IPS-20b (cell line): ENCODE measurements around the gene RFTN2.
"Not testable (repeated sequence)": the region's sequence is repeated elsewhere in the genome, so short reads cannot be mapped to it uniquely, and the experiment has no call there.

Experiments used
- H3K27ac ChIP-seq: one replicate; pipeline ENCODE4 v1.5.1; 2013; ENCODE audit warnings: low read length
- H3K27me3 ChIP-seq: 2 replicates; pipeline ENCODE4 v1.6.1; 2013; ENCODE audit warnings: mild to moderate bottlenecking, low read length, inconsistent platforms; ENCODE audit not compliant: insufficient read depth
- H3K36me3 ChIP-seq: 2 replicates; pipeline ENCODE4 v1.6.1; 2013; ENCODE audit warnings: low read depth, mild to moderate bottlenecking, inconsistent platforms, low read length, moderate library complexity; ENCODE audit not compliant: insufficient read depth
- H3K4me1 ChIP-seq: 2 replicates; pipeline ENCODE4 v1.6.1; 2013; ENCODE audit warnings: mild to moderate bottlenecking, control low read depth, inconsistent platforms, low read length, moderate library complexity; ENCODE audit not compliant: insufficient read depth
- H3K4me3 ChIP-seq: 2 replicates; pipeline ENCODE4 v1.5.1; 2013; ENCODE audit warnings: mild to moderate bottlenecking, low read length, inconsistent platforms
- H3K9ac ChIP-seq: 2 replicates; pipeline ENCODE4 v1.6.1; 2013; ENCODE audit warnings: low read depth, mild to moderate bottlenecking, inconsistent platforms, low read length, moderate library complexity
- H3K9me3 ChIP-seq: 2 replicates; pipeline ENCODE4 v1.6.1; 2013; ENCODE audit warnings: mild to moderate bottlenecking, low read depth, low read length, inconsistent platforms; ENCODE audit not compliant: insufficient read depth

The RFTN2 gene

DNA sequence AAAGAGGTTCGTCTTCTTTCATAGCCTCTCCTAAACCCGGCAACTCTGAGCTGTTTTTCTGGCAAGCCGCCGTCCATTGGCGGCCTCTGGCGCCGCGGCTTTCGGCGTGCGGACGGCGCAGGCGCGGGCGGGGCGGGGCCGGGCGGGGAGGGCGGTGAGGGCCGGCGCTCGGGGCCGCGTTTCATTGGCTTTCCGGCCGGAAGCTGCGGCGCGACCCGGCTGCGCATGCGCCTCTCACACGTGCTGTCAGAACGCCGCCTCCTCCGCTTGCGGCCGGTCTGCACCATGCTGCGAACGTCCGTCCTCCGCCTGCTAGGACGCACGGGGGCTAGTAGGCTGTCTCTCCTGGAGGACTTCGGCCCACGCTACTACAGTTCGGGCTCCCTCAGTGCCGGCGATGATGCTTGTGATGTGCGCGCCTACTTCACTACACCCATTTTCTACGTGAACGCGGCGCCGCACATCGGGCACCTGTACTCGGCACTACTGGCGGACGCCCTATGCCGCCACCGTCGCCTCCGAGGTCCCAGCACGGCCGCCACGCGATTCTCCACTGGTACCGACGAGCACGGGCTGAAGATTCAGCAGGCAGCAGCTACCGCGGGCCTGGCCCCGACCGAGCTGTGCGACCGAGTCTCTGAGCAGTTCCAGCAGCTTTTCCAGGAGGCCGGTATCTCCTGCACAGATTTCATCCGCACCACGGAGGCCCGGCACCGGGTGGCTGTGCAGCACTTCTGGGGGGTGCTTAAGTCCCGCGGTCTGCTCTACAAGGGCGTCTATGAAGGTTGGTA, 29.9 kb upstream of the RFTN2 start, which contains the start of gene MARS2:
Gene MARS2, plus strand, starts transcription at position 249 of the 791 bp plus-strand sequence. Its CDS starts 37 bp downstream, at position 286.
- Histone ChIP-seq H3K9me3 (no peaks in the 10 kb centered on the region), H3K4me3 (peak within 1 kb of the TSS; percentile 93), H3K27ac (peak within 1 kb of the TSS; percentile 94), H3K4me1 (peaks cover 26% of the 10 kb centered on the region), H3K27me3 (no peaks in the 10 kb centered on the region), H3K9ac (peak within 1 kb of the TSS; percentile 96; the same call in 1 of the 2 replicates), H3K36me3 (peaks cover 14% of the 10 kb centered on the region; the same call in 1 of the 2 replicates)

DNA sequence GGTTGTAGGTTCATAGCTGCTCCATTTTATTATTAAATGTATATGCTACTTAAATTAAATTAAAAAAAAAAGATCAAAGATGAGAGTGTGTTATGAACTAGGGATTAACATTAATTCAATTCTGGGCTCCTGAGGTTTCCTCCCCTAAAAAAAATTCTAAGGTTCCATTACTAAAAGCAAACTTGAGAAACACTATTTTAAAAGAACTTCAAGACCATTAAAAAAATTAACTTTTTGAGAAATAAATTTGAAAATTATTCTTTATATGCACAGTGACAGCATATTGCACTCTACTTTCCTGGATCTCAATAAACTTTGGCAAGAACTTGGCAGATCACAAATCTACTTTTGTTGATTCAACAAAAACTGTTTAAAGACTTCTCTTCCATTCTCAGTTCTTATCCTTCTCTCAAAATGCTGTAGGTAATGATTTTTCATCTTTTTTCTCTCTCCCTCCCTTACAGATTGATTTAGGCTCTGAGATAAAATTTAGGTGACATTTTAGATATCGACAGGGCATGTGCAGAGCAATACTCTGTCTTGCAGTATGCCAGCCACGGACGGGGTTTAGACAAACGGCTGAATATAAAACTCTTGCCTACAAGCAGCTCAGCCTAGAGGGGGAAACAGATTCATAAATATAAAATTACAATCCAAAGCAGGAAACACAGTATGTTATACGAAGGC, 29.2 kb upstream of the RFTN2 start:
- H3K27me3 ChIP-seq = no peaks in the 10 kb centered on the region
- no peaks in the 10 kb centered on the region for H3K9me3 ChIP-seq
- peaks cover 10% of the 10 kb centered on the region; the same call in 1 of the 2 replicates for H3K36me3 ChIP-seq
- peak overlapping the region; percentile 93 for H3K4me3 ChIP-seq
- peak overlapping the region; percentile 94 for H3K27ac ChIP-seq
- H3K9ac ChIP-seq = peak overlapping the region; percentile 96; the same call in 1 of the 2 replicates
- H3K4me1 ChIP-seq = peaks cover 26% of the 10 kb centered on the region

DNA sequence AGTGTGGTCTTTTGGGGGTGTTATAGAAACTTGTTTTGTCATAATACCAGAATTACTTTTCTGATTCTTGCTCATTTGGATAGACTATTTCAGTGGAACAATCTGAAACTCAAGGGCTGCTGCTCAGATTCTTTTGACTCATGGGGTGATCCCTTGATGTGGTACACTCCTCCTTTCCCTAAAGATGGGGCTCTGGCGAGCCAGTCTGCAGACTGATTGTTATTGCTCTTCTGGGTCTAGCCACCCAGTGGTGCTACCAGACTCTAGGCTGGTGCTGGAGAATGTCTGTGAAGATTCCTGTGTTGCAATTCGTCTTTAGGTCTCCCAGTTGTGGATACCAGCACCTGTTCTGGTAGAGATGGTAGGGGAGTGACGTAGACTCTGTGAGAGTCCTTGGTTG, 25.6 kb upstream of the RFTN2 start:
- no peak overlapping the region for H3K4me3 ChIP-seq
- no peaks in the 10 kb centered on the region for H3K36me3 ChIP-seq
- H3K4me1 ChIP-seq = peaks cover 8% of the 10 kb centered on the region; the same call in 1 of the 2 replicates
- H3K9ac ChIP-seq = no peak overlapping the region
- H3K27me3 ChIP-seq = no peaks in the 10 kb centered on the region
- H3K27ac ChIP-seq = no peak overlapping the region
- no peaks in the 10 kb centered on the region for H3K9me3 ChIP-seq

DNA sequence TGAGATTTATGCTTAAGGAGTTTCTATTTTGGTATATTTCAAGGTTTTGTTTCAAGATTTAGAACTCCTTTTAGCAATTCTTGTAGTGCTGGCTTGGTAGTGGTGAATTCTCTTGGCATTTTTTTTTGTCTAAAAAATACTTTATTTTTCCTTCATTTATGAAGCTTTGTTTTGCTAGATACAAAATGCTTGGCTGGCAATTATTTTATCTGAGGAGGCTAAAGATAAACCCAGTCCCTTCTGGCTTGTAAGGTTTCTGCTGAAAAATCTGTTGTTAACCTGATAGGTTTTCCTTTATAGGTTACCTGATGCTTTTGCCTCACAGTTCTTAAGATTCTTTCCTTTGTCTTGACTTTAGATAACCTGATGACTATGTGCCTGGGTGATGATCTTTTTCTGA, 24.3 kb upstream of the RFTN2 start:
- H3K4me1 ChIP-seq, H3K4me3 ChIP-seq, H3K9ac ChIP-seq, H3K27ac ChIP-seq, H3K9me3 ChIP-seq, H3K27me3 ChIP-seq, H3K36me3 ChIP-seq: not testable (repeated sequence)

DNA sequence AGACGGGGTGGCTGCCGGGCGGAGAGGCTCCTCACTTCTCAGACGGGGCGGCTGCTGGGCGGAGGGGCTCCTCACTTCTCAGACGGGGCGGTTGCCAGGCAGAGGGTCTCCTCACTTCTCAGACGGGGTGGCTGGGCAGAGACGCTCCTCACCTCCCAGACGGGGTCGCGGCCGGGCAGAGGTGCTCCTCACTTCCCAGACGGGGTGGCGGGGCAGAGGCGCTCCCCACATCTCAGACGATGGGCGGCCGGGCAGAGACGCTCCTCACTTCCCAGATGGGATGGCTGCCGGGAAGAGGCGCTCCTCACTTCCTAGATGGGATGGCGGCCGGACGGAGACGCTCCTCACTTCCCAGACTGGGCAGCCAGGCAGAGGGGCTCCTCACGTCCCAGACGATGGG, 21.2 kb upstream of the RFTN2 start:
- H3K27ac ChIP-seq, H3K9me3 ChIP-seq, H3K9ac ChIP-seq, H3K4me3 ChIP-seq, H3K36me3 ChIP-seq, H3K27me3 ChIP-seq, H3K4me1 ChIP-seq: not testable (repeated sequence)

- not testable (repeated sequence) for H3K4me3 ChIP-seq, H3K9me3 ChIP-seq, H3K36me3 ChIP-seq, H3K27me3 ChIP-seq, H3K9ac ChIP-seq, H3K27ac ChIP-seq, H3K4me1 ChIP-seq
Observed at GRCh38 chr2:197695971-197696370, 20.6 kb upstream of the RFTN2 start.

DNA sequence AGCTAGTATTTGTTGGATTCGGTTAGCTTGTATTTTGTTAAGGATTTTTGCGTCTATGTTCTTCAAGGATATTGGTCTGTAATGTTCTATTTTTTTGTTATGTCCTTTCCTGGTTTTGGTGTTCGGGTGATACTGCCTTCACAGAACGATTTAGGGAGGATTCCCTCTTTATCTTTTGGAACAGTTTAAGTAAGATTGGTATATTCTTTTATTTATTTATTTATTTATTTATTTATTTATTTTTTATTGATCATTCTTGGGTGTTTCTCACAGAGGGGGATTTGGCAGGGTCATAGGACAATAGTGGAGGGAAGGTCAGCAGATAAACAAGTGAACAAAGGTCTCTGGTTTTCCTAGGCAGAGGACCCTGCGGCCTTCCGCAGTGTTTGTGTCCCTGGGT, 19.8 kb upstream of the RFTN2 start:
- not testable (repeated sequence) for H3K36me3 ChIP-seq, H3K9ac ChIP-seq, H3K27ac ChIP-seq, H3K9me3 ChIP-seq, H3K4me1 ChIP-seq, H3K27me3 ChIP-seq, H3K4me3 ChIP-seq

DNA sequence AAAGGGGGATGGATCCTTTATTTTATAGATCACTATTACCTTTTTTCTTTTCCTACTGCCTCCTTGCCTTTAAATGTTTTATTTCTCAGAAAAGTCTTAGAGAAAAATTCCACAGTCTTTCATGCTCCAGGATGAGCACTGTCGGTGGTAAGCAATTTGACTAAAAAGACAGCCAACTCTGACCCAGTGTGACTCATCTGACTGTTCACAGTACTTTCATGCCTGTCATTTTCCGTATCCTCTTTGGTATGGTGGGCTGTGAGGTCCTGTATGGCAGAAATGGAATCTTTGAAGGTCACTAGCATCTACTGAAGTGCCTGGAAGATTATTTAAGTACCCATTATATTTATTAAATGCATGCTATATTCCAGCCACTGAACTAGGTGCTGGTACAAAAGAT, 2.1 kb upstream of the RFTN2 start:
- Histone ChIP-seq H3K4me3 (no peak overlapping the region), H3K27me3 (no peaks in the 10 kb centered on the region), H3K36me3 (no peaks in the 10 kb centered on the region), H3K27ac (no peak overlapping the region), H3K9ac (no peak overlapping the region), H3K9me3 (no peaks in the 10 kb centered on the region), H3K4me1 (peaks cover 22% of the 10 kb centered on the region)

DNA sequence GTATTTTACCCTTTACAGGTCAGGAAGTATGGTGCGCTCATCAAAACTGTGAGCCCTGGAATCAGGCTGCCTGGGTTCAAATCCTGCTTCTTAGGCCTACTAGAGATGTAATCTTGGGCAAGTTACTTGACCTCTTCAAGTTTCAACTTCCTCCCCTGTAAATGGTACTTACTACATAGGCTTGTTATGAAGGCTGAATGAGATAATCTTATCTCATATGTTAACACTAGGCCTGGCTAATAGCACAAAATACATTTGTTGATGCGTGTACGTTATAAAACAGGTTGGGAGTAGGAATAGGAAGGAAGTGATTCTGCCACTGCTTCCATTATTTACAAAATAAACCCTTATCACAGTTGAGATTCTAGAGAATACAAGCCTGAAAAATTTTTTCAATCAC, 1.7 kb upstream of the RFTN2 start:
- no peaks in the 10 kb centered on the region for H3K36me3 ChIP-seq
- H3K27ac ChIP-seq = no peak overlapping the region
- H3K9ac ChIP-seq = no peak overlapping the region
- H3K9me3 ChIP-seq = no peaks in the 10 kb centered on the region
- H3K27me3 ChIP-seq = no peaks in the 10 kb centered on the region
- H3K4me1 ChIP-seq = peaks cover 22% of the 10 kb centered on the region
- no peak overlapping the region for H3K4me3 ChIP-seq

DNA sequence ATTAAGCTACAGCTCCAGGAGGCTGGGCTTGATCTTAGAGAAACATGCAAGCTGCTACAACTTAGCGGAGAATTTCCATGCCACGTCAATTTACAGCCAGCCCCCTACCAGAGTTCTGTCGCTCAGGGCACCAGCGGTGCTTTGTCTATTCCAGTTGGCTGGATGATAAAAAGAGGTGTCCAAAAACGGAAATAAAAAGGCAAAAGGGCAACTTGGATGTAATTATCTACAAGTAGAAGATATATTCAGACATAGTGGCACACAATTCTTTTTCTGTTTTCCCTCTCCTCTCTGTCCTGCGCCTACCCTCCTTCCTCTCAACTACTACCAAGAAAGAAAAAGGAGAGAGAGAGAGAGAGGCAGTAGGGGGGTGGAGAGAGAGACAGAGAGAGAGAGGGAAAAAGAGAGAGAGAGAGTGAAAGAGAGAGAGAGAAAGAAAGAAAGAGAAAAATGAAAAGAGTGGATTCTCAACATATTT, 363 bp upstream of the RFTN2 start:
- Histone ChIP-seq H3K36me3 (no peaks in the 10 kb centered on the region), H3K27ac (no peak overlapping the region), H3K9ac (peak overlapping the region; percentile 68; the same call in 1 of the 2 replicates), H3K9me3 (no peaks in the 10 kb centered on the region), H3K4me3 (peak overlapping the region; percentile 59), H3K4me1 (peaks cover 22% of the 10 kb centered on the region), H3K27me3 (no peaks in the 10 kb centered on the region)

- Histone ChIP-seq H3K36me3 (no peaks in the 10 kb centered on the region), H3K27me3 (no peaks in the 10 kb centered on the region), H3K9me3 (no peaks in the 10 kb centered on the region), H3K4me3 (peak overlapping the region; percentile 59; the same call in 1 of the 2 replicates), H3K4me1 (peaks cover 22% of the 10 kb centered on the region), H3K27ac (no peak overlapping the region), H3K9ac (peak overlapping the region; percentile 68; the same call in 1 of the 2 replicates)
Observed at GRCh38 chr2:197674591-197674990, 796 bp downstream of the RFTN2 start.

DNA sequence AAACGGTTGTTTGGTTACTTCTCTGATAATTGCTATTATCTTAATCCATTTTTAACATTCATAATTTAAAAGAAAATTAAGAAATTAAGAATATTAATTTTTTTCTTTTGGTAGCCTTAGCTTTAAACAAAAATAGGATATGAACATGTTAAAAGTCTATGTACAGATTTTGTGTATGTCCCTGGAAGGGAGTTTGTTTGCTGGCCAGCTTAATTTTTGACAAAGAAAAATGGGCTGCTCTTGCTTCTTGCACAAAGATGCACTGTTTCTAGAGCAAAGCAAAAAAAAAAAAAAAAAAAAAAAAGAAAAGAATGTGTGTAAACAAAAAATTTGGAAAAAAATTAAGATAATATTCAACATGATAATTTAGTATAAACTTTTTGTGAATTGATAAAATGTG, 1.3 kb downstream of the RFTN2 start:
- Histone ChIP-seq H3K9ac (no peak overlapping the region), H3K36me3 (no peaks in the 10 kb centered on the region), H3K9me3 (no peaks in the 10 kb centered on the region), H3K27ac (no peak overlapping the region), H3K4me3 (no peak overlapping the region; the same call in 1 of the 2 replicates), H3K27me3 (no peaks in the 10 kb centered on the region), H3K4me1 (peaks cover 22% of the 10 kb centered on the region)
